Activated CD8-positive, alpha-beta memory T cell treated with anti-CD3 and anti-CD28 coated beads for 36 hours (primary cell): ENCODE measurements around the gene AIF1. TPM values are rescaled to one million over a fixed set of nuclear protein-coding genes. Genes with fewer than 3 reads are reported as not detected.

ENCODE experiments used
- CTCF ChIA-PET: fragments of 350-600 bp; sonication (Branson Sonifier 250); formaldehyde crosslinking; loops from one replicate; lab custom pipeline; 2021; ENCODE audit warnings: antibody characterized with exemption; lab: Charles Lee
- POLR2A ChIA-PET: fragments of 350-600 bp; sonication (Branson Sonifier 250); formaldehyde crosslinking; loops from one replicate; lab custom pipeline; 2021; ENCODE audit warnings: antibody characterized with exemption; lab: Charles Lee
- total RNA-seq, 2 experiments: library from RNA; stranded (reverse); gene quantifications; one replicate each; pipeline ENCODE4 v1.2.3, GENCODE V29; 2021

AIF1 gene
- total RNA-seq, 2 experiments from 2014 or later = 53.8 to 62.0 TPM

DNA sequence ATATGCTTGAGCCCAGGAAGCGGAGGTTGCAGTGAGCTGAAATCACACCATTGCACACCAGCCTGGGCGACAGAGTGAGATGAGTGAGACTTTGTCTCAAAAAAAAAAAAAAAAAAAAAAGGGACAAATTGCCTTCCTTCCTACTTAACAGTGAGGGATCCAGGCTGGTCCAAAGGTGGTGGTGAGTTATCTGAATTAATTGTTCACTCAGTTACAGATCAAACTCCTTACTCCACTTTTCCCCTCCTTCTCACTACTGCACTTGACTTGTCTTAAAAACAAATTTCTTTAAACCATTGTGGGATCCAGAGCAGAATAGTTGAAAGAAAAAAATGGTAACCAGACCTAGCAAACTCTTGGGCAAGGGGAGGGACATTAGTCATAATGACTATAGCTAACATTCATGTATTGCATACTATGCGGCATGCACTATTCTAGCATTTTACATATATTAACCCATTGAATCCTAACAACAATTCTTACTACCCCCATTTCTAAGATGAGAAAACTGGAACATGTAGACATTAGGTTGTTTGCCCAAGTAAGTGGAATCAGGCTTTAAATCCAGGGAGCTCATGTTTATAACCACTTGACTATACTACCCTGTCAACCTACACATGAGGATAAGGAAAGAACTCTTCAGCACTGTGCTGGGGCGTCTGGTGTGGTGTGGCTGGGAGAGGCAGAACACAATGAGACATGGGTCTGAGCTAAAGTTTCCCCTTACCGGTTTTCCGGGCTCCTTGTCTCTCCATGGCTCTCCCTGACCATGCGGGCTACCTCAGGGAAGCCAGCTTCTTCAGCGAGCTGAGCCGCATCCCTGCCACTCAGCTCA lies 48.3 kb downstream of the AIF1 start:
- POLR2A ChIA-PET = interaction anchor here (0.6 to 3.1 kb wide), 5 partner anchors 11 to 355 kb away, joined by 3 to 29 read pairs (median 7); partner anchors contain the start of genes BAG6, HSPA1A and HSPA1L
- CTCF ChIA-PET = interaction anchor here (0.7 to 3.6 kb wide), 5 partner anchors 11 to 133 kb away, joined by 3 to 21 read pairs (median 4); partner anchors contain the start of gene BAG6

DNA sequence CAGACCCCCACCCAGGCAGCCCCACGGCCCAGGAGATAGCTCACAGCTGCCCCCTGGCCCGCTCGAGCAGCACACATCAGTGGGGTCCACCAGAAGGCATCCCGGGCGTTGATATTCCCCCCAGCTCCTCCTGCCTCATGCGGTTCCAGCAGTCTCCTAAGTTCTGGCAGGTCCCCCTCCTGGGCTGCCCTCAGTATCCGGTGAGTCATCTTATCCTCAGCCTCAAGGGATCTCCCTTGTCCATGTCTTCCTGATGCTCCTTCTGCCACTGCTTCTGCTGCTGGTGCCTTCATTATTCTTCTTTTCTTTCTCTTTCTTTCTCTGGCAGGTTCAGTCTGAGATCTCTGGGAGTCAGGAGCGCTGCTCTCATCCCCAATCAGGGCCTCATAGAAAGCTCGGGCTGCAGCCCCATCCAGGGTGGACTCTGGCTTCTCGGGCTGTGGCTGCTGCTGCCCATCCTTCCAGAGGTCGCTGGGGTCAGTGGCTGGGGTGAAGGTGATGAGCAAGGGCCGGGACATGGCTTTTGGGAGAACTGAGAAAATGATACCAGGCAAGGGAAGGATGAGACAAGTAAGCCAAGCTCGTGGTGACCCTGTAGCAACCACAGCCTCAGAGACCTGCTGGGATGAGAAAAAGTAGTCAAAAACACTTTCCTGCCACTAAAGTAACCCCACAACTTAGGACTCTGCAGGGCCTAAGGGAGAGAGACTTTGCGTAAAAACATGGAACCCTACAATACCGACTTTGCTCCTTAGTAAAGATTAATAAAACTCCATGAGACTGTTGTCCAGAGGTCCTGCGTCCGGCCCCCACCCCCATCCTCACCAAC lies 49.1 kb downstream of the AIF1 start:
- POLR2A ChIA-PET = interaction anchor here (0.7 to 3.1 kb wide), 9 partner anchors 11 to 930 kb away, joined by 3 to 29 read pairs (median 4); partner anchors contain the start of genes ABHD16A, BAG6, CLIC1 and HSPA1A

DNA sequence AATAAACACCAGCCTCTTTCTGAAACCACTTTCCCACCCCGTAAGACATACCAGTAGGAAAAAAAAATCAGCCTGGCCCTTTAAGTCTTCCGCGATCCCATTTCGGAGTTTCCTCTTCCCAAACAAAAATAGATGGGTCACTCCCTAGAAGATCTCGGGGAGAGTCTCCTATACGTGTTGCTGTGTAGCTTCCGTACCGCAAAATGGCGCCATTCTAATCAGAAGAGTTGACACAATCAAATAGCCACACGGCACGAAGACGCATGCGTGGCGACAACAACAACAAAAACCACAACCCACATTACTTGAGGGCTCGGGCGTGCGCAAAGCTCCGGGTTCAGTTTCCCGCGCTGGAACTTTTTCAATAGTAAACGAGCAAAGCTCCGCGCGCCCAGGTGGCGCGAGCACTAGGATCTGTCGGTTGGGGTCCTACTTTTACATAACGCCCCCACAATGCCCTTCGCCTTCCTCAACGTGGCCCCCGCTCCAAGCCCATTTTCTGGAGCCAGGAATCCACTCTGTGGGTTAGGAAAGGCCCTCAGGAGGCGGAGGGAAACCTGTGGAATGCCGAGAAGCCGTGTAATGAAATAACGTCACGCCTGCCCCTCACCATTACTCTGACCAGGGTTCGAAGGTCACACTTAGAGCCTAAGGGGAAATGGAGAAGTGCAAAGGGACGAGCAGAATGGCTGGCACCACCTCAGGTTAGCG lies 49.9 kb downstream of the AIF1 start, which contains the start of gene GPANK1:
GPANK1 (minus strand) TSS at position 208 of the 711 bp plus-strand sequence. CDS start 519 bp downstream, outside the sequence.
- CTCF ChIA-PET = interaction anchor here (1.1 to 3.6 kb wide), 2 partner anchors 12 to 166 kb away, joined by 4 to 21 read pairs; partner anchors contain the start of gene BAG6
- POLR2A ChIA-PET = interaction anchor here (0.6 to 3.1 kb wide), 8 partner anchors 12 to 931 kb away, joined by 3 to 29 read pairs (median 4); partner anchors contain the start of genes ABHD16A, BAG6, CLIC1 and LSM2

More for the DNA sequence above, 49.1 kb downstream of the AIF1 start:
- CTCF ChIA-PET = interaction anchor here (0.6 to 3.6 kb wide), 5 partner anchors 11 to 171 kb away, joined by 3 to 21 read pairs (median 4); partner anchors contain the start of gene BAG6

DNA sequence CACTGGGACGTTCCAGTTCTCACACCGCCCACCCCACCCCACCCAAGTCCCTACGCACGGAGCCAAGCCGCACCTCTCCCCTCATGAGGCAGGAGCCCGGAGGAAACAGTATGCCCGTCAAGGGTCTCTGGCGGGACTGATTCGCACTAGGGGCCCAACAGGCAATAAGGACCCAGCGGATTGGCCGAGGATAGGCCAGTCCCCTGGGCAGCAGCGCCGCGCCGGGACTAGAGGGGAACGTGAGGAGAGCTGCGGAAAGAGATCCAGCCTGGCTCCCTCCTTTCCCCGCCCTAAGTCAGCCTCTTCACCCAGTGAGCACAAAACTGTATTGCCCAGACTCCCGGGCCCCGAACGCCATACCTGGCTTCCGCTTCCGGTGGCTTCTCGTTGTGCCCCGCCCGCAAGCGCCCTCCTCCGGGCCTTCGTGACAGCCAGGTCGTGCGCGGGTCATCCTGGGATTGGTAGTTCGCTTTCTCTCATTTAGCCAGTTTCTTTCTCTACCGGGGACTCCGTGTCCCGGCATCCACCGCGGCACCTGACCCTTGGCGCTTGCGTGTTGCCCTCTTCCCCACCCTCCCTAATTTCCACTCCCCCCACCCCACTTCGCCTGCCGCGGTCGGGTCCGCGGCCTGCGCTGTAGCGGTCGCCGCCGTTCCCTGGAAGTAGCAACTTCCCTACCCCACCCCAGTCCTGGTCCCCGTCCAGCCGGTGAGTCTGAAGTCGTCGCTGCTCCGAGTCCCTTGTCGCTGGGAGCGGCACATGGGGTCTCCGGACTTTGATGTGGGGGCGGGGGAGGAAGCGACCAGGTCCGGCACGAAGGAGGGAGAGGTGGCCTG lies 50.7 kb downstream of the AIF1 start, which contains the start of gene CSNK2B:
CSNK2B (plus strand) TSS at position 580 of the 836 bp plus-strand sequence. CDS start 752 bp downstream, outside the sequence.
- CTCF ChIA-PET = interaction anchor here (0.8 to 3.6 kb wide), 2 partner anchors 13 to 76 kb away, joined by 3 to 21 read pairs; partner anchors contain the start of gene BAG6

DNA sequence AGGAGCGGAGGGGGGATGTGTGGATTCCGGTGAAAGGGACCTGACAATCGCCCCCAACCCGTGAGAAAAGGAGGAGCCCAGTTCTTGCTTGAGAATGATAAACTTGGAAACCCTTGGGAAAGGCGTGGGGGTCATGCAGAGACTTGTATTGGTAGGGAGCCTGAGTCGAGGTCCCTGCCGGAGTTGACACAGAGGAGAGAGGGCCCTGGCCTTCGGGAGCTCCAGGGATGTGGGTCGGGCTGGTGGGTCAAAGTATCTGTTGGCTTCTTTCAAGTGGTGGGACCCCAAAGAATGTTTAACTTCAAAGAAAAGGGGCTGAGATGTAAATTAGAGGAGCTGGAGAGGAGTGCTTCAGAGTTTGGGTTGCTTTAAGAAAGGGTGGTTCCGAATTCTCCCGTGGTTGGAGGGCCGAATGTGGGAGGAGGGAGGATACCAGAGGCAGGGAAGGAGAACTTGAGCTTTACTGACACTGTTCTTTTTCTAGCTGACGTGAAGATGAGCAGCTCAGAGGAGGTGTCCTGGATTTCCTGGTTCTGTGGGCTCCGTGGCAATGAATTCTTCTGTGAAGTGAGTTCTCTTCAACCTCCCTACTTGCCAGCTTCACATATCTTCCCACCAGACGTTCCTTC lies 51.4 kb downstream of the AIF1 start:
- ChIA-PET CTCF (interaction anchor here (0.8 to 1.3 kb wide), 3 partner anchors 68 to 120 kb away, joined by 3 read pairs; partner anchors contain the start of gene ATP6V1G2), POLR2A (interaction anchor here (0.6 kb wide), 1 partner anchor 9 kb away, joined by 3 read pairs; no protein-coding TSS in a partner anchor)

More for the DNA sequence above, 50.7 kb downstream of the AIF1 start, which contains the start of gene CSNK2B:
- POLR2A ChIA-PET = interaction anchor here (0.5 to 3.1 kb wide), 4 partner anchors 13 to 153 kb away, joined by 3 to 29 read pairs (median 4); partner anchors contain the start of genes ABHD16A and BAG6

Other genes starting within 250 kb of the AIF1 start
- 10 to 100 TPM; 10.8 to 12.7 TPM for gene MICA, start 211.6 kb upstream of the AIF1 start, total RNA-seq
- 10 to 100 TPM; 22.1 to 22.5 TPM for gene MICB, start 117.1 kb upstream of the AIF1 start, total RNA-seq
- gene MCCD1, start 86.3 kb upstream of the AIF1 start, total RNA-seq = not detected
- 100 to 1,000 TPM; 611 to 614 TPM for gene DDX39B, start 73.2 kb upstream of the AIF1 start, total RNA-seq
- gene ATP6V1G2, start 68.6 kb upstream of the AIF1 start, total RNA-seq = 1 to 10 TPM; 1.2 to 1.4 TPM
- 10 to 100 TPM; 11.4 to 12.3 TPM for gene NFKBIL1, start 67.6 kb upstream of the AIF1 start, total RNA-seq
- 100 to 1,000 TPM; 702 to 706 TPM for gene LTA, start 42.9 kb upstream of the AIF1 start, total RNA-seq
- 100 to 1,000 TPM; 161 to 162 TPM for gene TNF, start 39.7 kb upstream of the AIF1 start, total RNA-seq
- 100 to 1,000 TPM; 178 to 181 TPM for gene LTB, start 32.8 kb upstream of the AIF1 start, total RNA-seq
- gene LST1, start 29.0 kb upstream of the AIF1 start, total RNA-seq = 10 to 100 TPM; 16.3 to 19.2 TPM
- gene NCR3, start 22.2 kb upstream of the AIF1 start, total RNA-seq = 10 to 100 TPM; 25.2 to 29.7 TPM
- gene PRRC2A, start 5.5 kb downstream of the AIF1 start, total RNA-seq = 100 to 1,000 TPM; 255 to 257 TPM
- 100 to 1,000 TPM; 254 to 267 TPM for gene BAG6, start 37.4 kb downstream of the AIF1 start, total RNA-seq
- 1 to 10 TPM; 1.9 to 2.2 TPM for gene APOM, start 40.7 kb downstream of the AIF1 start, total RNA-seq
- 10 to 100 TPM; 16.7 to 17.6 TPM for gene C6orf47, start 45.5 kb downstream of the AIF1 start, total RNA-seq
- 10 to 100 TPM; 44.6 to 45.1 TPM for gene GPANK1, start 49.8 kb downstream of the AIF1 start, total RNA-seq
- gene CSNK2B, start 50.8 kb downstream of the AIF1 start, total RNA-seq = 100 to 1,000 TPM; 329 TPM
- 10 to 100 TPM; 18.1 to 20.1 TPM for gene LY6G5B, start 54.7 kb downstream of the AIF1 start, total RNA-seq
- 1 to 10 TPM; 3.1 to 3.5 TPM for gene LY6G5C, start 65.8 kb downstream of the AIF1 start, total RNA-seq
- 10 to 100 TPM; 30.1 to 32.0 TPM for gene ABHD16A, start 88.1 kb downstream of the AIF1 start, total RNA-seq
- not detected for gene LY6G6F, start 91.6 kb downstream of the AIF1 start, total RNA-seq
- not detected for gene LY6G6D, start 100.1 kb downstream of the AIF1 start, total RNA-seq
- not detected for gene LY6G6C, start 106.5 kb downstream of the AIF1 start, total RNA-seq
- under 1 TPM in 1 of 2 experiments, not detected in 1; 0.06 TPM for gene MPIG6B, start 108.1 kb downstream of the AIF1 start, total RNA-seq
- gene DDAH2, start 114.1 kb downstream of the AIF1 start, total RNA-seq = 1 to 10 TPM; 4.6 to 4.9 TPM
- 100 to 1,000 TPM; 383 to 395 TPM for gene CLIC1, start 121.3 kb downstream of the AIF1 start, total RNA-seq
- 10 to 100 TPM; 60.3 to 61.5 TPM for gene MSH5, start 124.8 kb downstream of the AIF1 start, total RNA-seq
- gene SAPCD1, start 147.4 kb downstream of the AIF1 start, total RNA-seq = 1 to 10 TPM; 7.6 to 8.6 TPM
- 1 to 10 TPM; 1.6 to 1.9 TPM for gene VWA7, start 162.1 kb downstream of the AIF1 start, total RNA-seq
- gene VARS1, start 180.5 kb downstream of the AIF1 start, total RNA-seq = 100 to 1,000 TPM; 190 to 191 TPM
- gene LSM2, start 191.7 kb downstream of the AIF1 start, total RNA-seq = 100 to 1,000 TPM; 154 to 166 TPM
- 1 to 10 TPM; 2.6 to 2.7 TPM for gene HSPA1L, start 200.0 kb downstream of the AIF1 start, total RNA-seq
- 10 to 100 TPM; 62.0 to 63.9 TPM for gene HSPA1A, start 200.3 kb downstream of the AIF1 start, total RNA-seq
- 10 to 100 TPM; 82.6 to 86.9 TPM for gene HSPA1B, start 212.5 kb downstream of the AIF1 start, total RNA-seq
- gene NEU1, start 247.6 kb downstream of the AIF1 start, total RNA-seq = 10 to 100 TPM; 15.9 to 17.4 TPM